HG03159 (cell line): ENCODE data around the gene NDC1.
"Not testable (repeated sequence)": the region's sequence is repeated elsewhere in the genome, so short reads cannot be mapped to it uniquely, and the experiment has no call there.

Source experiments
- ATAC-seq: cut with Tn5 transposase; IDR thresholded peaks from one replicate; pipeline ENCODE4 v1.9.1; 2021; ENCODE audit warnings: mild to moderate bottlenecking, moderate library complexity; ENCODE audit not compliant: unreplicated experiment

NDC1 gene

GRCh38 chr1:53769184-53769583 lies 68.9 kb downstream of the NDC1 start:
- no peak for ATAC-seq

- no peak for ATAC-seq
These were observed 71.2 kb downstream of the NDC1 start for GRCh38 chr1:53766831-53767405.

- ATAC-seq = no peak
These were observed 71.8 kb downstream of the NDC1 start for GRCh38 chr1:53766194-53766742.

GRCh38 chr1:53765657-53766056 lies 72.4 kb downstream of the NDC1 start:
- ATAC-seq = no peak

- no peak for ATAC-seq
These were observed 74.2 kb downstream of the NDC1 start for GRCh38 chr1:53763911-53764310.

- ATAC-seq = no peak
These were observed 74.6 kb downstream of the NDC1 start for GRCh38 chr1:53763461-53763860.

- ATAC-seq = not testable (repeated sequence)
These were observed 77.6 kb downstream of the NDC1 start for GRCh38 chr1:53760497-53760896.

GRCh38 chr1:53755874-53756273 lies 82.2 kb downstream of the NDC1 start:
- no peak for ATAC-seq

- no peak for ATAC-seq
These were observed 83.4 kb downstream of the NDC1 start for GRCh38 chr1:53754484-53755312.

- no peak for ATAC-seq
These were observed 85.8 kb downstream of the NDC1 start for GRCh38 chr1:53752281-53752680.

- ATAC-seq = no peak
These were observed 90.3 kb downstream of the NDC1 start for GRCh38 chr1:53747841-53748240.

GRCh38 chr1:53740621-53741105 lies 97.4 kb downstream of the NDC1 start:
- ATAC-seq = no peak

GRCh38 chr1:53739109-53739681 lies 98.9 kb downstream of the NDC1 start, which contains the start of gene GLIS1:
Gene GLIS1, minus strand, starts transcription at chr1:53739164. Its CDS starts 1,100 bp downstream, at chr1:53738064.
- ATAC-seq = peak; percentile 96

GRCh38 chr1:53738205-53739108 lies 99.6 kb downstream of the NDC1 start:
- peak; percentile 16 for ATAC-seq

GRCh38 chr1:53737648-53738204 lies 100.4 kb downstream of the NDC1 start:
- ATAC-seq = no peak

GRCh38 chr1:53736290-53736689 lies 101.8 kb downstream of the NDC1 start:
- ATAC-seq = no peak

- ATAC-seq = no peak
These were observed 102.4 kb downstream of the NDC1 start for GRCh38 chr1:53735681-53736080.

GRCh38 chr1:53735261-53735660 lies 102.8 kb downstream of the NDC1 start:
- ATAC-seq = no peak

- ATAC-seq = no peak
These were observed 103.4 kb downstream of the NDC1 start for GRCh38 chr1:53734650-53735211.
